GM21619 (cell line): ENCODE data around the gene MCEMP1.

Experiments
- ATAC-seq: cut with Tn5 transposase; IDR thresholded peaks from one replicate; pipeline ENCODE4 v1.9.1; 2021; ENCODE audit not compliant: unreplicated experiment

MCEMP1 gene

GRCh38 chr19:7725791-7726190 is 48.9 kb downstream of the MCEMP1 start:
- ATAC-seq = no peak

GRCh38 chr19:7729211-7729610 is 52.3 kb downstream of the MCEMP1 start:
- ATAC-seq = no peak
